Keratinocyte (primary cell): ENCODE results near the gene BTN3A1. TPM values are rescaled to one million over a fixed set of nuclear protein-coding genes. Genes with fewer than 3 reads are reported as not detected.

Experiments
- DNase-seq: peaks from one replicate; pipeline ENCODE4 v3.0.0-alpha.2; 2011; ENCODE audit warnings: low read depth, missing footprints, low spot score
- FAIRE-seq: peaks from 2 replicates; lab custom pipeline; 2011; peaks lifted over from hg19 to GRCh38; lab: Jason Lieb, UNC
- H2AFZ ChIP-seq: 2 replicates; pipeline ENCODE4 v1.6.0; 2012; ENCODE audit warnings: low read length, control low read depth, inconsistent platforms; ENCODE audit not compliant: control insufficient read depth
- H3K27ac ChIP-seq: 2 replicates; pipeline ENCODE4 v1.5.1; 2011; ENCODE audit warnings: low read length; ENCODE audit not compliant: control insufficient read depth, insufficient read depth
- H3K27me3 ChIP-seq: 3 replicates; pipeline ENCODE4 v1.6.0; 2011; ENCODE audit warnings: low read length; ENCODE audit not compliant: control insufficient read depth, insufficient read depth; ENCODE audit errors: extremely low read depth
- H3K36me3 ChIP-seq, 2 experiments: 2 replicates in 1 of 2; 3 replicates in 1 of 2; pipeline ENCODE4 v1.5.1; 2011; ENCODE audit warnings: low read length in 2 of 2, mild to moderate bottlenecking in 1 of 2; ENCODE audit not compliant: control insufficient read depth in 2 of 2, insufficient read depth in 2 of 2; ENCODE audit errors: extremely low read depth in 1 of 2
- H3K4me1 ChIP-seq: 3 replicates; pipeline ENCODE4 v1.5.1; 2011; ENCODE audit warnings: low read length; ENCODE audit not compliant: control insufficient read depth, insufficient read depth; ENCODE audit errors: extremely low read depth
- H3K4me2 ChIP-seq: 3 replicates; pipeline ENCODE4 v1.6.0; 2011; ENCODE audit warnings: low read depth, low read length; ENCODE audit not compliant: control insufficient read depth, insufficient read depth; ENCODE audit errors: extremely low read depth
- H3K4me3 ChIP-seq, 3 experiments: fragments of 200-600 bp in 1 of 3; sonication (generic) in 1 of 3; 2 replicates in 2 of 3; 3 replicates in 1 of 3; pipeline ENCODE4 v1.5.1; 2011 to 2016; ENCODE audit warnings: low read length in 3 of 3, mild to moderate bottlenecking in 3 of 3, control low read depth in 2 of 3, inconsistent platforms in 1 of 3, low read depth in 1 of 3, mixed read lengths in 1 of 3, mixed run types in 1 of 3, moderate library complexity in 1 of 3; ENCODE audit not compliant: control insufficient read depth in 2 of 3, insufficient read depth in 2 of 3; ENCODE audit errors: extremely low read depth in 1 of 3
- H3K79me2 ChIP-seq: 2 replicates; pipeline ENCODE4 v1.6.0; 2012; ENCODE audit warnings: low read length; ENCODE audit not compliant: control insufficient read depth, insufficient read depth
- H3K9ac ChIP-seq: 3 replicates; pipeline ENCODE4 v1.6.0; 2011; ENCODE audit warnings: low read length; ENCODE audit not compliant: control insufficient read depth, insufficient read depth; ENCODE audit errors: extremely low read depth
- H3K9me1 ChIP-seq: 3 replicates; pipeline ENCODE4 v1.6.0; 2011; ENCODE audit warnings: low read length; ENCODE audit not compliant: control insufficient read depth, insufficient read depth; ENCODE audit errors: extremely low read depth
- H3K9me3 ChIP-seq: 2 replicates; pipeline ENCODE4 v1.5.1; 2012; ENCODE audit warnings: low read depth, low read length; ENCODE audit not compliant: control insufficient read depth
- H4K20me1 ChIP-seq: 3 replicates; pipeline ENCODE4 v1.6.0; 2011; ENCODE audit warnings: low read length; ENCODE audit not compliant: control insufficient read depth, insufficient read depth; ENCODE audit errors: extremely low read depth
- EZH2 ChIP-seq: IDR thresholded peaks from one replicate; pipeline ENCODE4 v1.6.1; 2012; ENCODE audit warnings: inconsistent platforms, mild to moderate bottlenecking, low read length, moderate library complexity
- dilution Hi-C: fragments of 300-500 bp; cut with MboI; formaldehyde crosslinking; loops from one replicate; pipeline ENCODE4 v1.7.0; 2020; ENCODE audit warnings: low sequenced_read_pairs; ENCODE audit not compliant: extremely low pct_ligation_motif_present
- polyA plus RNA-seq, 5 experiments: library from polyadenylated mRNA; depleted of rRNA in 3 of 5; stranded (reverse) in 3 of 5; stranded (forward) in 1 of 5; unstranded in 1 of 5; fragments of >200 nt; gene quantifications; 1 replicate in 1 of 5; 2 replicates in 3 of 5; 3 replicates in 1 of 5; pipeline versions ENCODE4 v1.2.1 to v1.2.3, GENCODE V29; 2011 to 2012; ENCODE audit warnings: missing spikeins in 2 of 5, low read depth in 1 of 5, low replicate concordance in 1 of 5
- TF ChIP-seq, protein P1 (sequence below), 3 experiments: IDR thresholded peaks in 1 of 3; conservative IDR thresholded peaks in 1 of 3; optimal IDR thresholded peaks in 1 of 3; 2 replicates in 2 of 3; 3 replicates in 1 of 3; pipeline versions ENCODE3 to v1.5.1; 2011; ENCODE audit warnings: low read length in 3 of 3, mild to moderate bottlenecking in 3 of 3, moderate library complexity in 2 of 3, control low read depth in 1 of 3, inconsistent platforms in 1 of 3; ENCODE audit not compliant: insufficient read depth in 2 of 3; ENCODE audit errors: extremely low read depth in 1 of 3

BTN3A1 gene
- polyA plus RNA-seq, 1 donor (not counting 4 experiments of a cell fraction or from before 2014, with no cell fraction given) = 6.9 TPM

DNA sequence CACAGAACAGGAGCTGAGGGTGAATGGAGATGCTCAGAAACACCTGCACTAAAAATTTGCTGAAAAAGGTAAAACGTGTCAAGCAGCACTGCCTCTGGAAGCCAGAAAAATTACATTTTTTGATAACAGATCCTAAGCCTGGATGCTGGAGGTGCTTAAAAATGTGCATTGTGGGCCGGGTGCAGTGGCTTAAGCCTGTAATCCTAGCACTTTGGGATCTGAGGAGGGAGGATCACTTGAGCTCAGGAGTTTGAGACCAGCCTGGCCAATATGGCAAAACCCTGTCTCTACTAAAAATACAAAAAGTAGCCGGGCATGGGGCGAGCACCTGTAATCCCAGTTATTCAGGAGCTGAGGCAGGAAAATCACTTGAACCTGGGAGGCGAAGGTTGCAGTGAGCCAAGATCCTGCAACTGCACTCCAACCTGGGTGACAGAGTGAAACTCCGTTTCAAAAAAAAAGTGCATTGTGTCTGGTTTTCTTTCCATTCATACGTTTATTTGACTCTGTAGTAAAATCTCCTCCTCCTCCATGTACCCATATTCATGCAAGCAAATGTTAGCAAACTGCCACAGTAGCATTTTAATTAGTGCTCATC is 587 bp upstream of the BTN3A1 start:
- dilution Hi-C loops = no loop called here
- no peaks in the 10 kb centered on the region for H3K4me1 ChIP-seq
- no peaks in the 10 kb centered on the region for H3K27me3 ChIP-seq
- peak overlapping the region; percentile 66 for H3K4me2 ChIP-seq
- TF ChIP-seq, protein P1, sequence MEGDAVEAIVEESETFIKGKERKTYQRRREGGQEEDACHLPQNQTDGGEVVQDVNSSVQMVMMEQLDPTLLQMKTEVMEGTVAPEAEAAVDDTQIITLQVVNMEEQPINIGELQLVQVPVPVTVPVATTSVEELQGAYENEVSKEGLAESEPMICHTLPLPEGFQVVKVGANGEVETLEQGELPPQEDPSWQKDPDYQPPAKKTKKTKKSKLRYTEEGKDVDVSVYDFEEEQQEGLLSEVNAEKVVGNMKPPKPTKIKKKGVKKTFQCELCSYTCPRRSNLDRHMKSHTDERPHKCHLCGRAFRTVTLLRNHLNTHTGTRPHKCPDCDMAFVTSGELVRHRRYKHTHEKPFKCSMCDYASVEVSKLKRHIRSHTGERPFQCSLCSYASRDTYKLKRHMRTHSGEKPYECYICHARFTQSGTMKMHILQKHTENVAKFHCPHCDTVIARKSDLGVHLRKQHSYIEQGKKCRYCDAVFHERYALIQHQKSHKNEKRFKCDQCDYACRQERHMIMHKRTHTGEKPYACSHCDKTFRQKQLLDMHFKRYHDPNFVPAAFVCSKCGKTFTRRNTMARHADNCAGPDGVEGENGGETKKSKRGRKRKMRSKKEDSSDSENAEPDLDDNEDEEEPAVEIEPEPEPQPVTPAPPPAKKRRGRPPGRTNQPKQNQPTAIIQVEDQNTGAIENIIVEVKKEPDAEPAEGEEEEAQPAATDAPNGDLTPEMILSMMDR (optimal IDR thresholded peaks at IDR 0.05 in 1 of 3, IDR thresholded peaks at IDR 0.05 in 1 of 3, conservative IDR thresholded peaks at IDR 0.05 in 1 of 3; ENCODE audit: extremely low read depth in 1 of 3, insufficient read depth in 2 of 3, low read length in 3 of 3) = no peak
- TF ChIP-seq EZH2 = no peak
- H3K9me3 ChIP-seq = no peaks in the 10 kb centered on the region
- no peaks in the 10 kb centered on the region for H3K36me3 ChIP-seq
- no peak for DNase-seq
- no peak for FAIRE-seq
- no peaks in the 10 kb centered on the region for H3K79me2 ChIP-seq
- H3K9ac ChIP-seq = peak overlapping the region; percentile 88
- H4K20me1 ChIP-seq = no peaks in the 10 kb centered on the region
- H2AFZ ChIP-seq = peak overlapping the region; percentile 94
- H3K9me1 ChIP-seq = no peaks in the 10 kb centered on the region
- peak overlapping the region in 2 of 3 experiments; percentile 89 to 91 for H3K4me3 ChIP-seq
- H3K27ac ChIP-seq = peak overlapping the region; percentile 83

DNA sequence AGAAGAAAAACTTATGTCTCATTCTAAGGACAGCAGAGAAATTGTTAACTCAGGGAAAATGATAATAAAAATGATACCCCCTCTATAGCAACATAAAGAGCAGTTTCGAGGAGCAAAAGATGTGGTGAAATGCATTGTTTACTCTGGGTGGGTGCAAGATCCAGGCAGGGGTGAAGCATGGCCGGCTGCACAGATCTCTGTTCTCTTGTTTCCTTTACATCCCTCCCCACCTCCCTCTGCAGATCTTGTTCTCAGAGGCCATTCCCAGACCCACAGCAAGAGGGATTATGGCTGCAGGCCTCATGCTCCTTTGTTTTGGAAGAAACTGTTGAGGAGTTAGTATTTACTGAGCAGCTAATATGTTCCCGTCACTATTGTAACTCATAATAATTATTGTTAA is 1.8 kb downstream of the BTN3A1 start:
- H3K4me3 ChIP-seq = no peak overlapping the region

More for the DNA sequence above, 1.8 kb downstream of the BTN3A1 start:
- no peak overlapping the region for H3K9ac ChIP-seq
- no peaks in the 10 kb centered on the region for H3K9me1 ChIP-seq
- dilution Hi-C loops = no loop called here
- H2AFZ ChIP-seq = no peak overlapping the region
- TF ChIP-seq, protein P1 (optimal IDR thresholded peaks at IDR 0.05 in 1 of 3, IDR thresholded peaks at IDR 0.05 in 1 of 3, conservative IDR thresholded peaks at IDR 0.05 in 1 of 3; ENCODE audit: extremely low read depth in 1 of 3, insufficient read depth in 2 of 3, low read length in 3 of 3) = no peak
- TF ChIP-seq EZH2 = no peak
- no peak overlapping the region for H3K4me2 ChIP-seq
- no peaks in the 10 kb centered on the region for H4K20me1 ChIP-seq
- H3K27me3 ChIP-seq = no peaks in the 10 kb centered on the region
- DNase-seq = no peak
- no peak for FAIRE-seq
- no peaks in the 10 kb centered on the region for H3K4me1 ChIP-seq
- H3K36me3 ChIP-seq = no peaks in the 10 kb centered on the region
- H3K9me3 ChIP-seq = no peaks in the 10 kb centered on the region
- no peaks in the 10 kb centered on the region for H3K79me2 ChIP-seq
- no peak overlapping the region for H3K27ac ChIP-seq
